HEK293 (cell line): ENCODE data around the gene NUDT9.

Experiments
- CTCF ChIP-seq: fragments of 450-650 bp; formaldehyde crosslinking; IDR thresholded peaks from 2 replicates; pipeline ENCODE4 v1.5.1; 2016; ENCODE audit warnings: missing biosample characterization, missing genetic modification characterization
- YY1 ChIP-seq: fragments of 450-650 bp; formaldehyde crosslinking; IDR thresholded peaks from 2 replicates; pipeline ENCODE4 v1.5.1; 2018; ENCODE audit warnings: missing biosample characterization, missing genetic modification characterization
- ZNF121 ChIP-seq: fragments of 450-650 bp; formaldehyde crosslinking; IDR thresholded peaks from 2 replicates; pipeline ENCODE4 v1.5.1; 2016; ENCODE audit warnings: missing biosample characterization, missing genetic modification characterization
- ZNF174 ChIP-seq: fragments of 450-650 bp; formaldehyde crosslinking; IDR thresholded peaks from 2 replicates; pipeline ENCODE4 v1.5.0; 2017; ENCODE audit warnings: missing biosample characterization, mild to moderate bottlenecking, missing genetic modification characterization
- ZNF521 ChIP-seq: fragments of 450-650 bp; formaldehyde crosslinking; IDR thresholded peaks from 2 replicates; pipeline ENCODE4 v1.5.1; 2017; ENCODE audit warnings: missing biosample characterization, mild to moderate bottlenecking, missing genetic modification characterization
- ZNF776 ChIP-seq: fragments of 450-650 bp; formaldehyde crosslinking; IDR thresholded peaks from 2 replicates; pipeline ENCODE4 v1.5.0; 2017; ENCODE audit warnings: missing biosample characterization, missing genetic modification characterization, borderline replicate concordance
- ZXDB ChIP-seq: fragments of 450-650 bp; formaldehyde crosslinking; IDR thresholded peaks from 2 replicates; pipeline ENCODE4 v1.5.1; 2016; ENCODE audit warnings: missing biosample characterization, missing genetic modification characterization

GRCh38 chr4:87426865-87427517, 4.6 kb downstream of the NUDT9 start:
- no peak for TF ChIP-seq ZNF174 (tag by site-specific recombination)
- no peak for TF ChIP-seq CTCF
- TF ChIP-seq YY1, result no peak
- TF ChIP-seq ZNF121 (tag by site-specific recombination), result no peak
- no peak for TF ChIP-seq ZNF776 (tag by site-specific recombination)
- TF ChIP-seq ZXDB (tag by site-specific recombination), result no peak
- no peak for TF ChIP-seq ZNF521 (tag by site-specific recombination)
